Measurements from ENCODE around the gene DNAJB13. TPM values are rescaled to one million over a fixed set of nuclear protein-coding genes. Genes with fewer than 3 reads are reported as not detected.
A peak's percentile ranks its signal among the peaks of the same experiment; 100 is the strongest.

Gene DNAJB13
- total RNA-seq, 1 experiment from 2014 or later, result 0.24 TPM

DNA sequence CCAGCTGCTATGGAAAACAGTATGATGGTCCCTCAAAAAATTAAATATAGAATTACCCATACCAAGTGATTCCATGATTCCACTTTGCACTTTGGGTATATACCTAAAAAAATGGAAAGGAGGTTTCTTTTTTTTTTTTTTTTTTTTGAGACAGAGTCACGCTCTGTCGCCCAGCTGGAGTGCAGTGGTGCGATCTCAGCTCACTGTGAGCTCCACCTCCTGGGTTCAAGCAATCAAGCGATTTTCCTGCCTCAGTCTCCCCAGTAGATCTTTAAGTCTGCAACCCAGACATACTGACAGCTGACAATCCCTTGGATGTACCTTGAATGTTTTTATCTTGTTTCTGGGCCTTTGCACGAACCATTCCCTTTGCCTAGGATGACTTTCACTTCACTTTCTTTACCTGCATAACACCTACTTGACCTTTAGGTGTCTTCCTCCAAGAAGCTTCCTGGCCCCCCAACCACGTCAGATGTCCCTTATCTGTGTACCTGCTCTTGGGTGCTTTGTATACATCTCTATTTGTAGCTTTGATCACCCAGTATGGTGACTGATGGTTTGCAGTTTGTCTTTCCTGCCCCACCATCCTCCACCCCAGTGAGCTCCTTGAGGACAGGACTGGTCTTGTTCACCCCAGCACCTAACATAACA lies 46.4 kb downstream of the DNAJB13 start:
- ChIA-PET POLR2A (no interaction called here), CTCF (interaction anchor here (0.6 to 1.1 kb wide), 4 partner anchors 11 to 46 kb away, joined by 3 read pairs; partner anchors contain the start of gene DNAJB13)
- TF ChIP-seq NR2C2 (CRISPR knock-in tag; IDR thresholded peaks at IDR 0.05) (no peak), CBFB (CRISPR knock-in tag; IDR thresholded peaks at IDR 0.05; ENCODE audit: low read depth) (no peak)
- TF ChIP-seq, protein P1, sequence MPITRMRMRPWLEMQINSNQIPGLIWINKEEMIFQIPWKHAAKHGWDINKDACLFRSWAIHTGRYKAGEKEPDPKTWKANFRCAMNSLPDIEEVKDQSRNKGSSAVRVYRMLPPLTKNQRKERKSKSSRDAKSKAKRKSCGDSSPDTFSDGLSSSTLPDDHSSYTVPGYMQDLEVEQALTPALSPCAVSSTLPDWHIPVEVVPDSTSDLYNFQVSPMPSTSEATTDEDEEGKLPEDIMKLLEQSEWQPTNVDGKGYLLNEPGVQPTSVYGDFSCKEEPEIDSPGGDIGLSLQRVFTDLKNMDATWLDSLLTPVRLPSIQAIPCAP (CRISPR knock-in tag; IDR thresholded peaks at IDR 0.05), result no peak
- H3K4me1 Mint-ChIP-seq, result no peaks in the 10 kb centered on the region
- DNase-seq (ENCODE audit: low spot score) (no peak), ATAC-seq (no peak)
- no peaks in the 10 kb centered on the region for H3K36me3 Mint-ChIP-seq
- H3K4me3 Mint-ChIP-seq, result no peak overlapping the region
- H3K27me3 Mint-ChIP-seq (ENCODE audit: low read depth), result no peaks in the 10 kb centered on the region
- no peaks in the 10 kb centered on the region for H3K9me3 Mint-ChIP-seq
- 0 out of 2 replicates have a peak overlapping the region, but pooled peaks have one; percentile 2 for H3K27ac Mint-ChIP-seq

DNA sequence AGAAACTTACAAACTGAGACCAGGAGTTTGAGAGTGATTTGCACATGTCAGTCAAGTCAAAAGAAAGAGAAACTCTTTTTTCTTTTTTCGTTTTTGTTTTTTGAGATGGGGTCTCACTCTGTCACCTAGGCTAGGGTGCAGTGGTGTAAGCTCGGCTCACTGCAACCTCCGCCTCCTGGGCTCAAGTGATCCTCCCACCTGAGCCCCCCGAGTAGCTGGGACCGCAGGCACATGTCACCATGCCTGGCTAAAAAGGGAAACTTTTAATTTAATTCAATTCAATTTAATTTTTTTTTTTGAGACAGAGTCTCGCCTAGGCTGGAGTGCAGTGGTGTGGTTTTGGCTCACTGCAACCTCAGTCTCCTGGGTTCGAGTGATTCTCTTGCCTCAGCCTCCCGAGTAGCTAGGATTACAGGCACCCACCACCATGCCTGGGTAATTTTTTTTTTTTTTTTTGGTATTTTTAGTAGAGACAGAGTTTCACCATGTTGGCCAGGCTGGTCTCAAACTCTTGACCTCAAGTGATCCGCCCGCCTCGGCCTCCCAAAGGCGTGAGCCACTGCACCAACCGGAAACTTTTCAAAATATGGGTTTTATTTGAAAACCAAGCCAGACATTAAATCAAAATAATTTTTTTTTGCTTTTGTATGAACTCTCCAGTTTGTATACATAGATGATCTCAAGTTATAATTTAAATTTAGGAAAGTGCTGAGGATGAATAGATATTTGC lies 48.2 kb downstream of the DNAJB13 start:
- ChIA-PET CTCF (interaction anchor here (0.7 to 1.4 kb wide), 2 partner anchors 36 to 697 kb away, joined by 3 to 4 read pairs; no protein-coding TSS in a partner anchor), POLR2A (interaction anchor here (0.6 kb wide), 1 partner anchor 28 kb away, joined by 4 read pairs; no protein-coding TSS in a partner anchor)
- Mint-ChIP-seq H3K27ac (no peak overlapping the region; the same call in 1 of the 2 replicates), H3K36me3 (no peaks in the 10 kb centered on the region), H3K4me1 (no peaks in the 10 kb centered on the region), H3K4me3 (no peak overlapping the region), H3K27me3 (ENCODE audit: low read depth) (no peaks in the 10 kb centered on the region), H3K9me3 (no peaks in the 10 kb centered on the region)
- TF ChIP-seq ELF4 (CRISPR knock-in tag; IDR thresholded peaks at IDR 0.05; ENCODE audit: low read depth) (no peak), NR3C1 (CRISPR knock-in tag; conservative IDR thresholded peaks at IDR 0.05; ENCODE audit: low read depth) (no peak), IRF2 (CRISPR knock-in tag; IDR thresholded peaks at IDR 0.05; ENCODE audit: borderline replicate concordance, low read depth) (no peak), ZNF671 (CRISPR knock-in tag; IDR thresholded peaks at IDR 0.05) (no peak), SOX15 (CRISPR knock-in tag; IDR thresholded peaks at IDR 0.05) (no peak), MYBL2 (CRISPR knock-in tag; IDR thresholded peaks at IDR 0.05) (no peak), OVOL2 (CRISPR knock-in tag; IDR thresholded peaks at IDR 0.05; ENCODE audit: borderline replicate concordance) (no peak), ZBTB21 (CRISPR knock-in tag; IDR thresholded peaks at IDR 0.05; ENCODE audit: borderline replicate concordance) (no peak), TP53 (CRISPR knock-in tag; IDR thresholded peaks at IDR 0.05) (no peak), EMX1 (CRISPR knock-in tag; IDR thresholded peaks at IDR 0.05) (no peak), ZNF232 (CRISPR knock-in tag; IDR thresholded peaks at IDR 0.05) (no peak), GABPB1 (CRISPR knock-in tag; IDR thresholded peaks at IDR 0.05) (no peak)
- TF ChIP-seq, protein P2, sequence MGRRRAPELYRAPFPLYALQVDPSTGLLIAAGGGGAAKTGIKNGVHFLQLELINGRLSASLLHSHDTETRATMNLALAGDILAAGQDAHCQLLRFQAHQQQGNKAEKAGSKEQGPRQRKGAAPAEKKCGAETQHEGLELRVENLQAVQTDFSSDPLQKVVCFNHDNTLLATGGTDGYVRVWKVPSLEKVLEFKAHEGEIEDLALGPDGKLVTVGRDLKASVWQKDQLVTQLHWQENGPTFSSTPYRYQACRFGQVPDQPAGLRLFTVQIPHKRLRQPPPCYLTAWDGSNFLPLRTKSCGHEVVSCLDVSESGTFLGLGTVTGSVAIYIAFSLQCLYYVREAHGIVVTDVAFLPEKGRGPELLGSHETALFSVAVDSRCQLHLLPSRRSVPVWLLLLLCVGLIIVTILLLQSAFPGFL (CRISPR knock-in tag; IDR thresholded peaks at IDR 0.05; ENCODE audit: borderline replicate concordance), result no peak
- TF ChIP-seq, protein P3, sequence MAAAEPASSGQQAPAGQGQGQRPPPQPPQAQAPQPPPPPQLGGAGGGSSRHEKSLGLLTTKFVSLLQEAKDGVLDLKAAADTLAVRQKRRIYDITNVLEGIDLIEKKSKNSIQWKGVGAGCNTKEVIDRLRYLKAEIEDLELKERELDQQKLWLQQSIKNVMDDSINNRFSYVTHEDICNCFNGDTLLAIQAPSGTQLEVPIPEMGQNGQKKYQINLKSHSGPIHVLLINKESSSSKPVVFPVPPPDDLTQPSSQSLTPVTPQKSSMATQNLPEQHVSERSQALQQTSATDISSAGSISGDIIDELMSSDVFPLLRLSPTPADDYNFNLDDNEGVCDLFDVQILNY (CRISPR knock-in tag; IDR thresholded peaks at IDR 0.05), result no peak
- TF ChIP-seq, protein P4, sequence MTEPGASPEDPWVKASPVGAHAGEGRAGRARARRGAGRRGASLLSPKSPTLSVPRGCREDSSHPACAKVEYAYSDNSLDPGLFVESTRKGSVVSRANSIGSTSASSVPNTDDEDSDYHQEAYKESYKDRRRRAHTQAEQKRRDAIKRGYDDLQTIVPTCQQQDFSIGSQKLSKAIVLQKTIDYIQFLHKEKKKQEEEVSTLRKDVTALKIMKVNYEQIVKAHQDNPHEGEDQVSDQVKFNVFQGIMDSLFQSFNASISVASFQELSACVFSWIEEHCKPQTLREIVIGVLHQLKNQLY (CRISPR knock-in tag; IDR thresholded peaks at IDR 0.05), result no peak
- TF ChIP-seq, protein P5, sequence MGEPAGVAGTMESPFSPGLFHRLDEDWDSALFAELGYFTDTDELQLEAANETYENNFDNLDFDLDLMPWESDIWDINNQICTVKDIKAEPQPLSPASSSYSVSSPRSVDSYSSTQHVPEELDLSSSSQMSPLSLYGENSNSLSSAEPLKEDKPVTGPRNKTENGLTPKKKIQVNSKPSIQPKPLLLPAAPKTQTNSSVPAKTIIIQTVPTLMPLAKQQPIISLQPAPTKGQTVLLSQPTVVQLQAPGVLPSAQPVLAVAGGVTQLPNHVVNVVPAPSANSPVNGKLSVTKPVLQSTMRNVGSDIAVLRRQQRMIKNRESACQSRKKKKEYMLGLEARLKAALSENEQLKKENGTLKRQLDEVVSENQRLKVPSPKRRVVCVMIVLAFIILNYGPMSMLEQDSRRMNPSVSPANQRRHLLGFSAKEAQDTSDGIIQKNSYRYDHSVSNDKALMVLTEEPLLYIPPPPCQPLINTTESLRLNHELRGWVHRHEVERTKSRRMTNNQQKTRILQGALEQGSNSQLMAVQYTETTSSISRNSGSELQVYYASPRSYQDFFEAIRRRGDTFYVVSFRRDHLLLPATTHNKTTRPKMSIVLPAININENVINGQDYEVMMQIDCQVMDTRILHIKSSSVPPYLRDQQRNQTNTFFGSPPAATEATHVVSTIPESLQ (CRISPR knock-in tag; IDR thresholded peaks at IDR 0.05), result no peak
- TF ChIP-seq, protein P6, sequence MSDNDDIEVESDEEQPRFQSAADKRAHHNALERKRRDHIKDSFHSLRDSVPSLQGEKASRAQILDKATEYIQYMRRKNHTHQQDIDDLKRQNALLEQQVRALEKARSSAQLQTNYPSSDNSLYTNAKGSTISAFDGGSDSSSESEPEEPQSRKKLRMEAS (CRISPR knock-in tag; IDR thresholded peaks at IDR 0.05), result no peak
- DNase-seq (ENCODE audit: low spot score) (no peak), ATAC-seq (no peak)

All from WTC11 (cell line).